HepG2 (cell line): ENCODE data around the gene CARD9. TPM values are rescaled to one million over a fixed set of nuclear protein-coding genes. Genes with fewer than 3 reads are reported as not detected.

ENCODE experiments used
- ARNTL ChIP-seq: sonication (generic); formaldehyde crosslinking; IDR thresholded peaks from 2 replicates; pipeline ENCODE4 v1.4.0; 2020; ENCODE audit warnings: mild to moderate bottlenecking, missing genetic modification reagents
- BRCA1 ChIP-seq: sonication (generic); formaldehyde crosslinking; IDR thresholded peaks from 2 replicates; pipeline ENCODE4 v1.4.0; 2020; ENCODE audit warnings: missing genetic modification reagents
- ETV5 ChIP-seq: IDR thresholded peaks from 2 replicates; pipeline ENCODE4 v1.6.1; 2018; ENCODE audit warnings: missing biosample characterization, missing genetic modification reagents, inconsistent platforms, borderline replicate concordance
- IRF2 ChIP-seq: IDR thresholded peaks from 2 replicates; pipeline ENCODE4 v1.6.1; 2018; ENCODE audit warnings: missing genetic modification reagents, missing compliant biosample characterization
- KDM4B ChIP-seq: sonication (generic); formaldehyde crosslinking; IDR thresholded peaks from 2 replicates; pipeline ENCODE4 v1.4.0; 2020; ENCODE audit warnings: missing genetic modification reagents
- MAF1 ChIP-seq: sonication (generic); formaldehyde crosslinking; IDR thresholded peaks from 2 replicates; pipeline ENCODE4 v1.5.0; 2020; ENCODE audit warnings: missing genetic modification reagents, borderline replicate concordance
- MED8 ChIP-seq: sonication (generic); formaldehyde crosslinking; IDR thresholded peaks from 2 replicates; pipeline ENCODE4 v1.8.1; 2023; ENCODE audit warnings: mild to moderate bottlenecking, missing genetic modification reagents; ENCODE audit not compliant: insufficient replicate concordance
- MXD4 ChIP-seq: IDR thresholded peaks from 2 replicates; pipeline ENCODE4 v1.6.1; 2016; ENCODE audit warnings: mild to moderate bottlenecking, missing biosample characterization, missing genetic modification reagents
- NR2C2 ChIP-seq: sonication (generic); formaldehyde crosslinking; IDR thresholded peaks from 2 replicates; pipeline ENCODE4 v1.4.0; 2020; ENCODE audit warnings: missing genetic modification reagents, mild to moderate bottlenecking, moderate library complexity, borderline replicate concordance
- PRPF4 ChIP-seq: fragments of 200-400 bp; formaldehyde crosslinking; IDR thresholded peaks from 2 replicates; pipeline ENCODE4 v1.6.1; 2016; ENCODE audit warnings: low read length, low read depth; ENCODE audit not compliant: poor library complexity, severe bottlenecking
- SALL2 ChIP-seq: sonication (generic); formaldehyde crosslinking; IDR thresholded peaks from 2 replicates; pipeline ENCODE4 v1.8.1; 2023; ENCODE audit warnings: mild to moderate bottlenecking, missing genetic modification reagents, inconsistent platforms
- SRSF9 ChIP-seq: fragments of 200-400 bp; formaldehyde crosslinking; IDR thresholded peaks from 2 replicates; pipeline ENCODE4 v1.6.1; 2018; ENCODE audit warnings: borderline replicate concordance, mild to moderate bottlenecking, low read depth, low read length; ENCODE audit not compliant: insufficient read depth, poor library complexity, severe bottlenecking
- YEATS2 ChIP-seq: sonication (generic); formaldehyde crosslinking; IDR thresholded peaks from 2 replicates; pipeline ENCODE4 v1.4.0; 2020; ENCODE audit warnings: missing genetic modification reagents, borderline replicate concordance
- ZBTB21 ChIP-seq: sonication (generic); formaldehyde crosslinking; IDR thresholded peaks from 2 replicates; pipeline ENCODE4 v1.4.0; 2020; ENCODE audit warnings: missing genetic modification reagents
- ZFY ChIP-seq: sonication (generic); formaldehyde crosslinking; IDR thresholded peaks from 2 replicates; pipeline ENCODE4 v1.4.0; 2020; ENCODE audit warnings: missing genetic modification reagents
- ZNF136 ChIP-seq: sonication (generic); formaldehyde crosslinking; IDR thresholded peaks from 2 replicates; pipeline ENCODE4 v1.8.1; 2022; ENCODE audit warnings: low read depth, mild to moderate bottlenecking, moderate library complexity, missing genetic modification reagents
- ZNF331 ChIP-seq: sonication (generic); formaldehyde crosslinking; IDR thresholded peaks from 2 replicates; pipeline ENCODE4 v1.4.0; 2020; ENCODE audit warnings: missing genetic modification reagents
- ZNF367 ChIP-seq: sonication (generic); formaldehyde crosslinking; IDR thresholded peaks from 2 replicates; pipeline ENCODE4 v1.4.0; 2020; ENCODE audit warnings: missing genetic modification reagents, borderline replicate concordance
- ZNF670 ChIP-seq: sonication (generic); formaldehyde crosslinking; IDR thresholded peaks from 2 replicates; pipeline ENCODE4 v1.8.0; 2022; ENCODE audit warnings: mild to moderate bottlenecking, missing genetic modification reagents, borderline replicate concordance
- ZNF7 ChIP-seq: IDR thresholded peaks from 2 replicates; pipeline ENCODE4 v1.6.1; 2016; ENCODE audit warnings: missing biosample characterization, missing genetic modification reagents
- ZNF747 ChIP-seq: sonication (generic); formaldehyde crosslinking; IDR thresholded peaks from 2 replicates; pipeline ENCODE4 v1.8.1; 2023; ENCODE audit warnings: missing genetic modification reagents, mild to moderate bottlenecking, borderline replicate concordance
- polyA plus RNA-seq, 8 experiments: library from polyadenylated mRNA; depleted of rRNA in 3 of 8; stranded (reverse) in 7 of 8; unstranded in 1 of 8; fragments of >200 nt; fragmentation: Illumina TruSeq in 4 of 8; extraction: Trizol in 4 of 8; gene quantifications; 2 replicates each; pipeline versions ENCODE4 v1.2.1 to v1.2.3, GENCODE V29; 2011 to 2016; ENCODE audit warnings: low read depth in 4 of 8, missing spikeins in 1 of 8, mixed read lengths in 1 of 8; ENCODE audit not compliant: insufficient read depth in 1 of 8
- total RNA-seq, 5 experiments: library from RNA; depleted of rRNA; stranded (reverse); fragments of >200 nt; fragmentation: Illumina TruSeq; extraction: Trizol; gene quantifications; 2 replicates each; pipeline ENCODE4 v1.2.3, GENCODE V29; 2016; ENCODE audit warnings: low read depth in 1 of 5
- TF ChIP-seq, protein P1 (sequence below): sonication (generic); formaldehyde crosslinking; IDR thresholded peaks from 2 replicates; pipeline ENCODE4 v1.9.0; 2021; ENCODE audit warnings: missing genetic modification reagents, mild to moderate bottlenecking, borderline replicate concordance
- TF ChIP-seq, protein P2 (sequence below): fragments of 450-650 bp; IDR thresholded peaks from 2 replicates; pipeline ENCODE4 v1.6.1; 2017; ENCODE audit warnings: mild to moderate bottlenecking
- TF ChIP-seq, protein P3 (sequence below): sonication (generic); formaldehyde crosslinking; IDR thresholded peaks from 2 replicates; pipeline ENCODE4 v1.4.0; 2020; ENCODE audit warnings: missing genetic modification reagents, low read depth, mild to moderate bottlenecking, borderline replicate concordance

CARD9 gene
- total and polyA plus RNA-seq, 2 of the 13 experiments (the other 11 are each of a cell fraction or from before 2014, with no cell fraction given): 3.3 to 7.4 TPM

DNA sequence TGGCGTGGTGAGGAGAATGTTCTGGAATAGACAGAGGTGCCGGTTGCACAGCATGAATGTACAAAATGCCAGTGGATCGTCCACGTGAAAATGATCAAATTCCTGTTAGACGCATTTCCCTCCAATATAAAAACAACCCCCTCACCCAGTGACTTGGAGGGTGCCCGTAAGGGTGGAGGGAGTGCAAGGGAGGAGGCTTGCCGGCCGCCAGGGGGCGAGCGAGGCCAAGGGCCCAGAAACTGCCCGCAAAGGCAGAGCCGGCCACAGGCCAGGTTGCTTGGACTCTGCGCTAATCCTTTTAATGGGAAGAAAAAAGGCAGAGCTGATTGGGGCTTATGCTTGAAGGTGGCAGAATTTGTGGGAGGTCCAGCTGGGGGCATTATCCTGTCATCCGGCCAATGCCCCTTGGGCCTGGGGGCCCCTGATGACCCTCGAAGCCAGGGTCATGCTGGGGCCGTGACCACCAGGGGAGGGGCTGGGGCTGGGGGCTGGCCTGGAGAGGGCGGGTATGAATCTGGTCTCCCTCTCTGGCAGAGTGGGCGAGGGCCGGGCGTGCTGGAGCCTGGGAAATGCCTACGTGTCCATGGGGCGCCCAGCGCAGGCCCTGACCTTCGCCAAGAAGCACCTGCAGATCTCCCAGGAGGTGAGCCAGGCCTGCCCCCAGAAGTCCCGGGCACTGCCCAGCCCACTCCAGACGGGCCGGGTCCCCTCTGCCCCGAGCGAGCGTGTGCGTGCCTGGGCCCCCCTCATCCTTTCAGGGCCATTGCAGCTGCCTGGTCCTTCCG, 34.1 kb downstream of the CARD9 start (continued):
- TF ChIP-seq ZNF367 (CRISPR knock-in tag) (no peak), BRCA1 (CRISPR knock-in tag) (no peak), MXD4 (CRISPR knock-in tag) (no peak), ZNF7 (no peak), ZFY (peak; percentile 31; the same call in 1 of the 2 replicates), ZNF747 (CRISPR knock-in tag) (peak; percentile 24; the same call in 1 of the 2 replicates), KDM4B (CRISPR knock-in tag) (no peak), PRPF4 (no peak), NR2C2 (CRISPR knock-in tag) (peak; percentile 31; the same call in 1 of the 2 replicates), SALL2 (CRISPR knock-in tag) (no peak), ZNF331 (CRISPR knock-in tag) (peak; percentile 31; the same call in 1 of the 2 replicates), ZNF136 (no peak), ZNF670 (CRISPR knock-in tag) (no peak), ETV5 (CRISPR knock-in tag) (no peak), MED8 (CRISPR knock-in tag) (no peak), ARNTL (CRISPR knock-in tag) (0 out of 2 replicates have a peak, but pooled peaks have one; percentile 41), YEATS2 (CRISPR knock-in tag) (peak; percentile 35; the same call in 1 of the 2 replicates), IRF2 (0 out of 2 replicates have a peak, but pooled peaks have one; percentile 17), ZBTB21 (CRISPR knock-in tag) (no peak), SRSF9 (no peak), MAF1 (CRISPR knock-in tag) (no peak)
- TF ChIP-seq, protein P1, sequence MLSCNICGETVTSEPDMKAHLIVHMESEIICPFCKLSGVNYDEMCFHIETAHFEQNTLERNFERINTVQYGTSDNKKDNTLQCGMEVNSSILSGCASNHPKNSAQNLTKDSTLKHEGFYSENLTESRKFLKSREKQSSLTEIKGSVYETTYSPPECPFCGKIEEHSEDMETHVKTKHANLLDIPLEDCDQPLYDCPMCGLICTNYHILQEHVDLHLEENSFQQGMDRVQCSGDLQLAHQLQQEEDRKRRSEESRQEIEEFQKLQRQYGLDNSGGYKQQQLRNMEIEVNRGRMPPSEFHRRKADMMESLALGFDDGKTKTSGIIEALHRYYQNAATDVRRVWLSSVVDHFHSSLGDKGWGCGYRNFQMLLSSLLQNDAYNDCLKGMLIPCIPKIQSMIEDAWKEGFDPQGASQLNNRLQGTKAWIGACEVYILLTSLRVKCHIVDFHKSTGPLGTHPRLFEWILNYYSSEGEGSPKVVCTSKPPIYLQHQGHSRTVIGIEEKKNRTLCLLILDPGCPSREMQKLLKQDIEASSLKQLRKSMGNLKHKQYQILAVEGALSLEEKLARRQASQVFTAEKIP (CRISPR knock-in tag): no peak
- TF ChIP-seq, protein P2, sequence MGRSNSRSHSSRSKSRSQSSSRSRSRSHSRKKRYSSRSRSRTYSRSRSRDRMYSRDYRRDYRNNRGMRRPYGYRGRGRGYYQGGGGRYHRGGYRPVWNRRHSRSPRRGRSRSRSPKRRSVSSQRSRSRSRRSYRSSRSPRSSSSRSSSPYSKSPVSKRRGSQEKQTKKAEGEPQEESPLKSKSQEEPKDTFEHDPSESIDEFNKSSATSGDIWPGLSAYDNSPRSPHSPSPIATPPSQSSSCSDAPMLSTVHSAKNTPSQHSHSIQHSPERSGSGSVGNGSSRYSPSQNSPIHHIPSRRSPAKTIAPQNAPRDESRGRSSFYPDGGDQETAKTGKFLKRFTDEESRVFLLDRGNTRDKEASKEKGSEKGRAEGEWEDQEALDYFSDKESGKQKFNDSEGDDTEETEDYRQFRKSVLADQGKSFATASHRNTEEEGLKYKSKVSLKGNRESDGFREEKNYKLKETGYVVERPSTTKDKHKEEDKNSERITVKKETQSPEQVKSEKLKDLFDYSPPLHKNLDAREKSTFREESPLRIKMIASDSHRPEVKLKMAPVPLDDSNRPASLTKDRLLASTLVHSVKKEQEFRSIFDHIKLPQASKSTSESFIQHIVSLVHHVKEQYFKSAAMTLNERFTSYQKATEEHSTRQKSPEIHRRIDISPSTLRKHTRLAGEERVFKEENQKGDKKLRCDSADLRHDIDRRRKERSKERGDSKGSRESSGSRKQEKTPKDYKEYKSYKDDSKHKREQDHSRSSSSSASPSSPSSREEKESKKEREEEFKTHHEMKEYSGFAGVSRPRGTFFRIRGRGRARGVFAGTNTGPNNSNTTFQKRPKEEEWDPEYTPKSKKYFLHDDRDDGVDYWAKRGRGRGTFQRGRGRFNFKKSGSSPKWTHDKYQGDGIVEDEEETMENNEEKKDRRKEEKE: no peak
- TF ChIP-seq, protein P3, sequence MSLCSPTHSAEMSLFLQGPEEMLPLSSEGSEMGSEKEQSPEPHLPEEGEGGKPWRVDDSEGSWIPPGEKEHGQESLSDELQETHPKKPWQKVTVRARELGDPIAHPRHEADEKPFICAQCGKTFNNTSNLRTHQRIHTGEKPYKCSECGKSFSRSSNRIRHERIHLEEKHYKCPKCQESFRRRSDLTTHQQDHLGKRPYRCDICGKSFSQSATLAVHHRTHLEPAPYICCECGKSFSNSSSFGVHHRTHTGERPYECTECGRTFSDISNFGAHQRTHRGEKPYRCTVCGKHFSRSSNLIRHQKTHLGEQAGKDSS: peak; percentile 51; the same call in 1 of the 2 replicates
